Smooth muscle cell (in vitro differentiated cells): ENCODE data around the gene TRUB1. TPM values are rescaled to one million over a fixed set of nuclear protein-coding genes. Genes with fewer than 3 reads are reported as not detected.

Experiments
- DNase-seq: peaks from one replicate; lab custom pipeline; 2025; ENCODE audit not compliant: unreplicated experiment; lab: John Stamatoyannopoulos, UW
- H2AFZ ChIP-seq: fragments of 200-600 bp; sonication (generic); 2 replicates; pipeline ENCODE4 v1.6.0; 2016; ENCODE audit warnings: antibody characterized with exemption, low read depth, mild to moderate bottlenecking
- H3F3A ChIP-seq: fragments of 200-600 bp; sonication (generic); 2 replicates; pipeline ENCODE4 v1.6.0; 2017; ENCODE audit warnings: antibody characterized with exemption, low read depth
- H3K27ac ChIP-seq: fragments of 200-600 bp; sonication (generic); 2 replicates; pipeline ENCODE4 v1.5.1; 2016; ENCODE audit warnings: low read depth, mild to moderate bottlenecking
- H3K27me3 ChIP-seq: fragments of 200-600 bp; sonication (generic); 2 replicates; pipeline ENCODE4 v1.6.1; 2016; ENCODE audit warnings: low read depth, mild to moderate bottlenecking
- H3K36me3 ChIP-seq: fragments of 200-600 bp; sonication (generic); 2 replicates; pipeline ENCODE4 v1.5.1; 2016; ENCODE audit warnings: low read depth
- H3K4me1 ChIP-seq: fragments of 200-600 bp; sonication (generic); 2 replicates; pipeline ENCODE4 v1.5.1; 2016; ENCODE audit warnings: low read depth
- H3K4me2 ChIP-seq: fragments of 200-600 bp; sonication (generic); 2 replicates; pipeline ENCODE4 v1.6.0; 2016; ENCODE audit warnings: mild to moderate bottlenecking
- H3K4me3 ChIP-seq: fragments of 200-600 bp; sonication (generic); 2 replicates; pipeline ENCODE4 v1.5.1; 2016; ENCODE audit warnings: mild to moderate bottlenecking
- H3K79me2 ChIP-seq: fragments of 200-600 bp; sonication (generic); 2 replicates; pipeline ENCODE4 v1.6.0; 2016; ENCODE audit warnings: low read depth, mild to moderate bottlenecking
- H3K9ac ChIP-seq: fragments of 200-600 bp; sonication (generic); 2 replicates; pipeline ENCODE4 v1.6.0; 2016; ENCODE audit warnings: low read depth
- H3K9me3 ChIP-seq: fragments of 200-600 bp; sonication (generic); replicated peaks from 2 replicates; pipeline ENCODE4 v1.5.1; 2016; ENCODE audit warnings: low read depth
- H4K20me1 ChIP-seq: fragments of 200-600 bp; sonication (generic); 2 replicates; pipeline ENCODE4 v1.6.0; 2016; ENCODE audit warnings: low read depth
- CTCF ChIP-seq: fragments of 200-600 bp; sonication (generic); IDR thresholded peaks from 2 replicates; pipeline ENCODE4 v1.5.1; 2017; ENCODE audit warnings: borderline replicate concordance, mild to moderate bottlenecking, antibody characterized with exemption; ENCODE audit not compliant: insufficient read depth, poor library complexity, severe bottlenecking
- WGBS: methylation state at CpG from one replicate; pipeline ENCODE4 v1.1.7; 2016; ENCODE audit warnings: low lambda C conversion rate; 5-methylcytosine and 5-hydroxymethylcytosine counted together
- polyA plus RNA-seq: library from polyadenylated mRNA; unstranded; fragments of >200 nt; fragmentation: Nextera tagmentation; extraction: Ambion mirVana; gene quantifications from 2 replicates; pipeline ENCODE4 v1.2.1, GENCODE V29; 2016
- total RNA-seq: library from RNA; depleted of rRNA; stranded (reverse); fragments of >200 nt; gene quantifications from 2 replicates; pipeline ENCODE4 v1.2.3, GENCODE V29; 2014

The TRUB1 gene
- total and polyA plus RNA-seq, 2 experiments from 2014 or later = 10.8 to 25.4 TPM

GRCh38 chr10:114973997-114974396 is 36.0 kb downstream of the TRUB1 start:
- Histone ChIP-seq H2AFZ (no peak overlapping the region), H3K36me3 (no peaks in the 10 kb centered on the region), H3K4me1 (peaks cover 34% of the 10 kb centered on the region), H3K79me2 (peaks cover 6% of the 10 kb centered on the region), H4K20me1 (peaks cover 9% of the 10 kb centered on the region), H3K9ac (no peak overlapping the region), H3K4me2 (no peak overlapping the region), H3K27ac (no peak overlapping the region), H3K27me3 (no peaks in the 10 kb centered on the region), H3K9me3 (no peaks in the 10 kb centered on the region), H3F3A (no peaks in the 10 kb centered on the region), H3K4me3 (no peak overlapping the region)
- no peak for DNase-seq
- no peak for TF ChIP-seq CTCF

- Histone ChIP-seq H3K36me3 (no peaks in the 10 kb centered on the region), H4K20me1 (peaks cover 9% of the 10 kb centered on the region), H3K27ac (no peak overlapping the region), H3K79me2 (peaks cover 6% of the 10 kb centered on the region), H3F3A (no peaks in the 10 kb centered on the region), H3K4me2 (no peak overlapping the region), H2AFZ (no peak overlapping the region), H3K9me3 (no peaks in the 10 kb centered on the region), H3K27me3 (no peaks in the 10 kb centered on the region), H3K4me3 (no peak overlapping the region), H3K9ac (no peak overlapping the region), H3K4me1 (peaks cover 34% of the 10 kb centered on the region)
- WGBS = 90% methylated on average over 5 of the region's 5 CpGs
- no peak for TF ChIP-seq CTCF
- DNase-seq = no peak
Measured at GRCh38 chr10:114974625-114975024, 36.6 kb downstream of the TRUB1 start.

GRCh38 chr10:114975091-114975490 is 37.1 kb downstream of the TRUB1 start:
- H2AFZ ChIP-seq = no peak overlapping the region
- H3K4me3 ChIP-seq = no peak overlapping the region
- no peaks in the 10 kb centered on the region for H3K9me3 ChIP-seq
- peaks cover under 1% of the 10 kb centered on the region for H3K79me2 ChIP-seq
- no peak for TF ChIP-seq CTCF
- no peak overlapping the region for H3K4me2 ChIP-seq
- no peaks in the 10 kb centered on the region for H3K36me3 ChIP-seq
- H3K4me1 ChIP-seq = peaks cover 31% of the 10 kb centered on the region
- DNase-seq = no peak
- no peak overlapping the region for H3K9ac ChIP-seq
- no peak overlapping the region for H3K27ac ChIP-seq
- 94% methylated on average over 3 of the region's 3 CpGs for WGBS
- H3K27me3 ChIP-seq = no peaks in the 10 kb centered on the region
- H4K20me1 ChIP-seq = peaks cover 9% of the 10 kb centered on the region
- H3F3A ChIP-seq = no peaks in the 10 kb centered on the region

GRCh38 chr10:114982989-114983388 is 45.0 kb downstream of the TRUB1 start:
- H3F3A ChIP-seq = no peaks in the 10 kb centered on the region
- H3K4me1 ChIP-seq = no peaks in the 10 kb centered on the region
- no peaks in the 10 kb centered on the region for H3K79me2 ChIP-seq
- peaks cover 15% of the 10 kb centered on the region for H3K36me3 ChIP-seq
- H3K27me3 ChIP-seq = no peaks in the 10 kb centered on the region
- no peak overlapping the region for H2AFZ ChIP-seq
- H4K20me1 ChIP-seq = no peaks in the 10 kb centered on the region
- no peak overlapping the region for H3K27ac ChIP-seq
- no peak overlapping the region for H3K4me3 ChIP-seq
- H3K4me2 ChIP-seq = no peak overlapping the region
- DNase-seq = no peak
- H3K9ac ChIP-seq = no peak overlapping the region
- TF ChIP-seq CTCF = no peak
- peaks cover 14% of the 10 kb centered on the region for H3K9me3 ChIP-seq
